Heart right ventricle (tissue), 16 donors: ENCODE results near the gene ITPR2. TPM values are rescaled to one million over a fixed set of nuclear protein-coding genes. Genes with fewer than 3 reads are reported as not detected.

Experiments
- ATAC-seq, 8 donors: fragments of 200-7000 bp; cut with Tn5 transposase; one replicate each; pipeline ENCODE4 v1.9.1; 2020; ENCODE audit warnings: mild to moderate bottlenecking in 8 of 8, moderate library complexity in 8 of 8, moderate number of reproducible peaks in 1 of 8
- DNase-seq, 2 donors: peaks; one replicate each; pipeline ENCODE4 v3.0.0-alpha.2; 2020
- H3K27ac ChIP-seq, 10 donors: fragments of 200-600 bp; sonication (generic) in 2 of 10; one replicate each; pipeline versions ENCODE4 v1.5.0 to v1.8.0; 2020 to 2022; ENCODE audit warnings: mild to moderate bottlenecking in 3 of 10
- H3K27me3 ChIP-seq, 7 donors: fragments of 200-600 bp; one replicate each; pipeline ENCODE4 v1.8.0; 2021 to 2022; ENCODE audit warnings: mild to moderate bottlenecking in 2 of 7
- H3K36me3 ChIP-seq, 9 donors: fragments of 200-600 bp; sonication (generic) in 1 of 9; one replicate each; pipeline versions ENCODE4 v1.5.0 to v1.8.0; 2020 to 2022; ENCODE audit warnings: mild to moderate bottlenecking in 2 of 9
- H3K4me1 ChIP-seq, 9 donors: fragments of 200-600 bp; sonication (generic) in 1 of 9; one replicate each; pipeline versions ENCODE4 v1.5.0 to v1.8.0; 2020 to 2022; ENCODE audit warnings: mild to moderate bottlenecking in 4 of 9
- H3K4me3 ChIP-seq, 10 donors: fragments of 200-600 bp; sonication (generic) in 2 of 10; one replicate each; pipeline versions ENCODE4 v1.5.0 to v1.8.0; 2020 to 2022; ENCODE audit warnings: mild to moderate bottlenecking in 7 of 10, moderate library complexity in 2 of 10
- H3K9me3 ChIP-seq, 11 donors: fragments of 200-600 bp in 10 of 11; sonication (generic) in 2 of 11; one replicate each; pipeline versions ENCODE4 v1.5.0 to v1.8.0; 2013 to 2022; ENCODE audit warnings: mild to moderate bottlenecking in 2 of 11, control low read depth in 1 of 11, moderate library complexity in 1 of 11
- WGBS, 2 donors: extraction: QIAGEN DNeasy Blood & Tissue Kit; methylation state at CpG; one replicate each; pipeline ENCODE4 v1.1.7; 2013; ENCODE audit warnings: inconsistent platforms in 1 of 2; 5-methylcytosine and 5-hydroxymethylcytosine counted together
- intact Hi-C, 10 donors: fragments of 100-400 bp; cut with DNase I; formaldehyde crosslinking; loops; one replicate each; pipeline versions ENCODE4 v1.11.1 to v1.14.2; 2022
- polyA plus RNA-seq, 2 donors: library from polyadenylated mRNA; stranded (reverse); fragments of 200-250 nt; gene quantifications; one replicate each; pipeline ENCODE4 v1.2.3, GENCODE V29; 2013
- total RNA-seq, 10 donors: library from RNA; stranded (reverse); fragmentation: NEBNext Ultra II Directional in 3 of 10; extraction: Animal tissue kit (Norgen Biotek cat#: 25700) in 3 of 10; gene quantifications; one replicate each; pipeline versions ENCODE4 v1.2.1 to v1.2.4, GENCODE V29; 2021 to 2023
- TF ChIP-seq, protein P1 (sequence below), 9 donors: fragments of 200-600 bp; sonication (generic) in 2 of 9; IDR thresholded peaks; one replicate each; pipeline versions ENCODE4 v1.5.0 to v1.8.0; 2021 to 2022; ENCODE audit warnings: antibody characterized with exemption in 9 of 9, mild to moderate bottlenecking in 5 of 9, moderate library complexity in 1 of 9
- donor health status: Arrhythmogenic right ventricular cardiomyopathy.
- donor health status: ischemic (EF 13 %, LVEDD 7.1; RV severe dilation, severe dysfunction).
- donor health status: healthy with polysubstance abuse.
- donor health status: DM: no; HTN: yes; CAD: no.
- donor health status: DM: no; HTN: no; CAD: no.
- donor health status: ischemic (EF 25% LVEDD 6.9; RV normal size, moderate dysfunction).
- donor health status: ischemic (EF 25% LVEDD 5.7; RV mildly dilated, moderate dysfunction).
- donor health status: healthy.
- donor health status: DM: yes; HTN: yes; CAD: no.
- donor health status: Ischemic cardiomyopathy.
- donor health status: ischemic (EF 35%, LVEDD 5.7; RV mildly dilated, moderate dysfunction).
- donor health status: nonischemic (EF 11% LVEDD 7.7; RV severe dilation, severe dysfunction).
- donor health status: DM: yes; HTN: yes; CAD: no.
- donor health status: PGD.
- donor health status: ischemic (EF 29% LVEDD 5.4; RV normal size, mild dysfunction).
- donor health status: nonischemic (EF 23%, LVEDD 6.1; RV moderate dilation, normal function).

The ITPR2 gene
- total and polyA plus RNA-seq, 12 donors, result 2.0 to 18.9 (median 14.3) TPM

- ATAC-seq (no peak), DNase-seq (no peak)
- TF ChIP-seq, protein P1, sequence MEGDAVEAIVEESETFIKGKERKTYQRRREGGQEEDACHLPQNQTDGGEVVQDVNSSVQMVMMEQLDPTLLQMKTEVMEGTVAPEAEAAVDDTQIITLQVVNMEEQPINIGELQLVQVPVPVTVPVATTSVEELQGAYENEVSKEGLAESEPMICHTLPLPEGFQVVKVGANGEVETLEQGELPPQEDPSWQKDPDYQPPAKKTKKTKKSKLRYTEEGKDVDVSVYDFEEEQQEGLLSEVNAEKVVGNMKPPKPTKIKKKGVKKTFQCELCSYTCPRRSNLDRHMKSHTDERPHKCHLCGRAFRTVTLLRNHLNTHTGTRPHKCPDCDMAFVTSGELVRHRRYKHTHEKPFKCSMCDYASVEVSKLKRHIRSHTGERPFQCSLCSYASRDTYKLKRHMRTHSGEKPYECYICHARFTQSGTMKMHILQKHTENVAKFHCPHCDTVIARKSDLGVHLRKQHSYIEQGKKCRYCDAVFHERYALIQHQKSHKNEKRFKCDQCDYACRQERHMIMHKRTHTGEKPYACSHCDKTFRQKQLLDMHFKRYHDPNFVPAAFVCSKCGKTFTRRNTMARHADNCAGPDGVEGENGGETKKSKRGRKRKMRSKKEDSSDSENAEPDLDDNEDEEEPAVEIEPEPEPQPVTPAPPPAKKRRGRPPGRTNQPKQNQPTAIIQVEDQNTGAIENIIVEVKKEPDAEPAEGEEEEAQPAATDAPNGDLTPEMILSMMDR (IDR thresholded peaks at IDR 0.05), result no peak
- H3K4me3 ChIP-seq, result no peak overlapping the region
- peaks cover 0 to 70% (median 30%) of the 10 kb centered on the region in 9 donors for H3K36me3 ChIP-seq
- H3K27me3 ChIP-seq, result no peaks in the 10 kb centered on the region
- peaks cover 0 to 18% (median 0%) of the 10 kb centered on the region in 9 donors for H3K4me1 ChIP-seq
- H3K27ac ChIP-seq, result no peak overlapping the region
- intact Hi-C loops, result loop anchor here in 8 of 10 donors (2.0 to 10.0 kb wide), 7 partner anchors 214 to 1216 kb away; no protein-coding TSS in a partner anchor
- H3K9me3 ChIP-seq, result peaks cover 0 to 9% (median 0%) of the 10 kb centered on the region in 11 donors
Measured at GRCh38 chr12:26651036-26651435, 182.0 kb downstream of the ITPR2 start.

DNA sequence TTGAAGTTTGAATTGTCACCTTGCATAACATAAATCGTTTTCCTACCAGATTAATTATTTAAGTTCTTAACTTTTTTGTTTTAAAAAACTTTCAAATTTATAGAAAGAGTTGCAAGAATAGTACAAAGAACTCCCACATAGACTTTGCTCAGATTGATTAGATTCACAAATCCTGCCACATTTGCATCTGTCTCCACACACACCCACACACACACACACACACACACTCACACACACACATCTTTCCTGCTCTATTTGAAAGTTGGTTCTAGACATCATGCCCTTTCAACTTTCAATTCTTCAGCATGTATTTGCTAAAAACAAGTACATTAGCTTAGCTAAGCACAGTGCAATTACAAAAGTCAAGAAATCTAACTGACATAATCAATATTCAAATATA, 184.0 kb downstream of the ITPR2 start:
- H3K9me3 ChIP-seq, result peaks cover 0 to 9% (median 0%) of the 10 kb centered on the region in 11 donors
- no peak overlapping the region for H3K4me3 ChIP-seq
- intact Hi-C loops, result loop anchor here in 4 of 10 donors (5.0 to 10.0 kb wide), 3 partner anchors 214 to 557 kb away; no protein-coding TSS in a partner anchor
- 76 to 78% methylated on average over 1 of the region's 1 CpG for WGBS, 2 donors
- peaks cover 0 to 55% (median 12%) of the 10 kb centered on the region in 9 donors for H3K36me3 ChIP-seq
- H3K4me1 ChIP-seq, result peaks cover 0 to 18% (median 0%) of the 10 kb centered on the region in 9 donors
- H3K27me3 ChIP-seq, result no peaks in the 10 kb centered on the region
- TF ChIP-seq, protein P1 (IDR thresholded peaks at IDR 0.05), result no peak
- ATAC-seq (no peak), DNase-seq (no peak)
- no peak overlapping the region for H3K27ac ChIP-seq

DNA sequence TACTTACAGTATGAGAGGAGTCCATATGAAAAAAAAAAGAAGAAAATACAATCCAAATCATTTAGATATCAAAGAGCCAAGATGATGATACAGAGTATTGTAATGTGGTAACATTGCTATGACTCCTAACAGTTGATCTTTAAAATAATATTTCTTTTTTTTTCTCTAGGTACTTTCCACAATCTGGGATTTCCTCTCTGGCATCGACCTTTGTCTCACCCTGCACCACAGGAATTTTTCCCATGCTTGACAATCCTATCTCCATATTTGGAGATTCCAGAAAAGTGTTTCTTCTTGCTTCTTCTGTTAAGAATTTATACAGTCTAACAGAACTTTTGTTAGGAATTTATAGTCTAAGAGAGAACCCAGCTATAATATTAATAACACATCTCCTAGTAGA, 184.4 kb downstream of the ITPR2 start:
- no peak overlapping the region for H3K4me3 ChIP-seq
- intact Hi-C loops, result loop anchor here in 4 of 10 donors (5.0 to 10.0 kb wide), 3 partner anchors 214 to 556 kb away; no protein-coding TSS in a partner anchor
- DNase-seq (no peak), ATAC-seq (peak in 3 of 8 donors; percentile 38 to 51 (median 49))
- H3K27me3 ChIP-seq, result no peaks in the 10 kb centered on the region
- peaks cover 0 to 18% (median 0%) of the 10 kb centered on the region in 9 donors for H3K4me1 ChIP-seq
- no peak overlapping the region for H3K27ac ChIP-seq
- 24% methylated on average over 1 of the region's 1 CpG for WGBS, 2 donors
- peaks cover 0 to 54% (median 8%) of the 10 kb centered on the region in 9 donors for H3K36me3 ChIP-seq
- peaks cover 0 to 9% (median 0%) of the 10 kb centered on the region in 11 donors for H3K9me3 ChIP-seq
- TF ChIP-seq, protein P1 (IDR thresholded peaks at IDR 0.05), result no peak

DNA sequence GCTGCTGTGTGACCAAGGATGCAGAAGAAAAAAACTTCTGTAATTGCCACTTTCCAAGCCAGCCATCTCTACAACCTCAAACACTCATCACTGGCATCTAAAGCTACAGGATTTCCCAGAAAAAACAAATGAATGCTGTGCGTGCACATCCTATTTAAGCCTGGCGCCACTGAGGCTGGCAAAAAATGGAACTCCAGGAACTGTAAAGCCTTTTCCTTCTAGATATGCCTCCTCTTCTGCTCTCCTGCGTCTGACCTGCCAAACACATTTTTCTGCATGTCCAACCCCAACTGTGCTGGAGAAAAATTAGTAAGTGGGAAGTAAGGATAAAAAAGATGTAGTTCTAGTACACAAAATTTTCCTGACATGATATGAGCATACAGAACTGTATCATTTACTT, 184.9 kb downstream of the ITPR2 start:
- Histone ChIP-seq H3K4me3 (no peak overlapping the region), H3K9me3 (peaks cover 0 to 9% (median 0%) of the 10 kb centered on the region in 11 donors), H3K4me1 (peaks cover 0 to 18% (median 0%) of the 10 kb centered on the region in 9 donors), H3K27ac (no peak overlapping the region), H3K36me3 (peaks cover 0 to 49% (median 8%) of the 10 kb centered on the region in 9 donors), H3K27me3 (no peaks in the 10 kb centered on the region)
- 84 to 86% methylated on average over 3 of the region's 3 CpGs for WGBS, 2 donors
- DNase-seq (no peak), ATAC-seq (peak in 2 of 8 donors; percentile 33 to 45)
- TF ChIP-seq, protein P1 (IDR thresholded peaks at IDR 0.05), result no peak
- intact Hi-C loops, result loop anchor here in 4 of 10 donors (5.0 to 10.0 kb wide), 3 partner anchors 213 to 556 kb away; no protein-coding TSS in a partner anchor
